Esophagus (tissue), 2 donors: ENCODE results near the gene PIP4K2C. TPM values are rescaled to one million over a fixed set of nuclear protein-coding genes. Genes with fewer than 3 reads are reported as not detected.

Experiments
- H3K27ac ChIP-seq, 2 donors: one replicate each; pipeline ENCODE4 v1.5.1; 2013; ENCODE audit warnings: low read depth in 2 of 2, mild to moderate bottlenecking in 2 of 2, inconsistent platforms in 1 of 2, low read length in 1 of 2, moderate library complexity in 1 of 2
- H3K27me3 ChIP-seq, 2 donors: one replicate each; pipeline ENCODE4 v1.6.1; 2013; ENCODE audit warnings: low read length in 2 of 2, control low read depth in 1 of 2, mild to moderate bottlenecking in 1 of 2; ENCODE audit not compliant: insufficient read depth in 2 of 2, control insufficient read depth in 1 of 2
- H3K36me3 ChIP-seq, 2 donors: one replicate each; pipeline ENCODE4 v1.6.1; 2013; ENCODE audit warnings: low read length in 1 of 2; ENCODE audit not compliant: control insufficient read depth in 2 of 2, insufficient read depth in 2 of 2
- H3K4me1 ChIP-seq, 2 donors: one replicate each; pipeline ENCODE4 v1.6.1; 2013; ENCODE audit warnings: low read length in 1 of 2; ENCODE audit not compliant: control insufficient read depth in 2 of 2, insufficient read depth in 2 of 2
- H3K4me3 ChIP-seq, 2 donors: one replicate each; pipeline ENCODE4 v1.5.1; 2013; ENCODE audit warnings: low read length in 2 of 2, mild to moderate bottlenecking in 2 of 2, low read depth in 1 of 2, moderate library complexity in 1 of 2
- H3K9me3 ChIP-seq, 2 donors: one replicate each; pipeline ENCODE4 v1.6.1; 2013; ENCODE audit warnings: mild to moderate bottlenecking in 2 of 2, low read depth in 1 of 2, low read length in 1 of 2, moderate library complexity in 1 of 2; ENCODE audit not compliant: control insufficient read depth in 2 of 2, insufficient read depth in 1 of 2
- WGBS, 2 donors: extraction: QIAGEN DNeasy Blood & Tissue Kit; methylation state at CpG; one replicate each; pipeline ENCODE4 v1.1.7; 2013; 5-methylcytosine and 5-hydroxymethylcytosine counted together
- polyA plus RNA-seq, 2 donors: library from polyadenylated mRNA; stranded (reverse); fragments of 200-250 nt; gene quantifications; one replicate each; pipeline ENCODE4 v1.2.3, GENCODE V29; 2013
- donor health status: healthy with polysubstance abuse.
- donor health status: Bipolar disorder and iron deficiency.

PIP4K2C gene
- polyA plus RNA-seq, 2 donors, result 9.4 to 20.3 TPM

- H3K4me1 ChIP-seq, result peaks cover 2 to 9% of the 10 kb centered on the region in 2 donors
- no peak overlapping the region for H3K27ac ChIP-seq
- H3K36me3 ChIP-seq, result no peaks in the 10 kb centered on the region
- 77 to 81% methylated on average over 8 of the region's 8 CpGs for WGBS, 2 donors
- H3K27me3 ChIP-seq, result peaks cover 0 to 10% of the 10 kb centered on the region in 2 donors
- H3K9me3 ChIP-seq, result peaks cover 0 to 7% of the 10 kb centered on the region in 2 donors
- no peak overlapping the region for H3K4me3 ChIP-seq
Observed at GRCh38 chr12:57624441-57625220, 33.6 kb downstream of the PIP4K2C start.

DNA sequence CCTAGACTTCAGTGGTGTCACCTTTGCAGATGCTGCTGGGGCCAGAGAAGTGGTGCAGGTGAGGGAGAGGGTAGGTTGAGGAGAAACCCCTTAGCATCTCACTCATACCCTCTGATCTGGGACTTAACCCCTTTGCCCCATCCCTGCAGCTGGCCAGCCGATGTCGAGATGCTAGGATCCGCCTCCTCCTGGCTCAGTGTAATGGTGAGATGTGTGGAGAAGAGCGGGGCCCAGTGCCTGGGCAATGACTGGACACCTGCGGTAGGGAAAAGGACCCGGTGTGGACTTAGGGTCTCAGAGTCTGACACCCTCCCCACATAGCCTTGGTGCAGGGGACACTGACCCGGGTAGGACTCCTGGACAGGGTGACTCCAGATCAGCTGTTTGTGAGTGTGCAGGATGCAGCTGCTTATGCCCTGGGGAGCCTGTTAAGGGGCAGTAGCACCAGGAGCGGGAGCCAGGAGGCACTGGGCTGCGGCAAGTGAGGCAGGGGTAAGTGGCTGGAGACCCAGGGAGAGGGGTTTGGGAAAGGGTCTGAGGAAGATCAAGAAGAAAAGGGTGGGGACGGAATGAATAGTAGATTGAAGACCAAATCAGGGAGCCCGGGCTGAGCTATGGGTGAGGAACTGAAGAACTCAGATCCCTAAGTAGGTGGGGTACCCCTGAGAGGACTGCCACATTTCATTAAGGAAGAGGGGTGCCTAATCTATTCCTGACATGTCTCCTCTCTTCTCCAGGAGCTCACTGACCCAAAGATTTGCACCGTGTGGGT, 34.5 kb downstream of the PIP4K2C start:
- H3K36me3 ChIP-seq, result no peaks in the 10 kb centered on the region
- H3K9me3 ChIP-seq, result peaks cover 0 to 7% of the 10 kb centered on the region in 2 donors
- H3K27me3 ChIP-seq, result peaks cover 0 to 6% of the 10 kb centered on the region in 2 donors
- H3K4me1 ChIP-seq, result peaks cover 2 to 9% of the 10 kb centered on the region in 2 donors
- H3K27ac ChIP-seq, result no peak overlapping the region
- no peak overlapping the region for H3K4me3 ChIP-seq
- 78 to 81% methylated on average over 12 of the region's 12 CpGs for WGBS, 2 donors

DNA sequence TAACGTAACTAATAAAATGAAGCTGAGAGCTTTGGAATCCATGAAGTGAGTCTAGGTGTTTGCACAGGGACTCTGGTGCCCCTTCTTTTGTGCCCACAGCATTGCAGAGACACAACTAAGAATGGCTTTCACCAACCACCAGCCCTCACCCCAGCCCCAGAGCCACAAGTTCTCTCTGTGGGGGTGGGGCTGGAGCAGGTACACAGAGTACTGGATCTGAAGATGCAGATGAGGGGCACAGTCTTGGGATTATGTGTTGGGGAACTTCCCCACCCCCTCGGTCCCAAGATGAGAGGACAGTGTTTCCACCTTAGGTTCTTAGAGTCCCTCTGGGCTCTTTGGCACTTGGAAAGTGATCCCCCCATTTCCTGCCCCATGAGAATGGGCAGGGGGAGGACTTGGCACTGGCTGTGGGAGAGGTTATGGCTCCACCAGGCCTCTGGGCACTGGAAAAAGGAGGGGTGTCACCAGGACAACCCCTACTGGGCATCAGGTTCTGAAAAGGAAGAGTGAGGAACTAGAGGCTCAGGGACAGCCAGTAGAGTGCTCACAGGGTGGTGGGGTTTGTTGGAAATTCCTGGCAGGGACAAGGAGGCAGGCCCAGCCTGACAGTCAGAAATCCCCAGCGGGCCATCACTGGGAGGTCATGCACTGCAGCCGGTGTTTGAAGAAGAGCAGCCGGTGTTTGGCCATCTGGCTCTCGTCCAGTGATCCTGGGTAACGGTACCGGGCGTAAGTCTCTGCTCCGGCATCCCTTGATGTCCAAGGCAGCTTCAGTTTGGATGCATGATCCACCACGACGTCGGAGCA, 35.3 kb downstream of the PIP4K2C start:
- Histone ChIP-seq H3K36me3 (no peaks in the 10 kb centered on the region), H3K4me3 (no peak overlapping the region), H3K27me3 (peaks cover 0 to 6% of the 10 kb centered on the region in 2 donors), H3K27ac (no peak overlapping the region), H3K4me1 (peaks cover 0 to 6% of the 10 kb centered on the region in 2 donors), H3K9me3 (peaks cover 0 to 5% of the 10 kb centered on the region in 2 donors)
- WGBS, 2 donors, result 35 to 45% methylated on average over 13 of the region's 13 CpGs

DNA sequence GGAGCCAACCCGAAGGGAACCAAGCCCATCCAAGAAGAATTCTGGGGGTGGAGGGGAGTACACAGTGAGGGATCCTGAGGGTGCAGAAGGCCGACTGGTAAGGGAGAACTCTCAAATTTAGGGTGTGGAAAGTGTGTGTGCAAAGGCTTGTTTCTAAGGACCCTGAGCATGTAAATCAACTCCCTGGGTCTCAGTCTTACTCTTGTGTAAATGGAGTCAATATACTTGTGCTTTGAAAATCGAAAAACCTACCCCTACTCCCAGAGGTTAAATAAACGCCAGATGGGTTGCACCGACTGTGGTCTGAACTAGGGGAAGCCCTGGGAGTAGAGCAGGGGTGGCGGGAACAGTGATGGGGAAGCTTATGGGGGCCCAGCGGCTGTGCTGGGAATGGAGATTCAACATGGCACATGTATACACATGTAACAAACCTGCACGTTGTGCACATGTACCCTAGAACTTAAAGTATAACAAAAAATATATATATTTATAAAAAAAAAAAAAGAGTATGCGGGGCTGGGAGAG, 36.0 kb downstream of the PIP4K2C start:
- Histone ChIP-seq H3K9me3 (peaks cover 0 to 5% of the 10 kb centered on the region in 2 donors), H3K27me3 (peaks cover 0 to 5% of the 10 kb centered on the region in 2 donors), H3K4me1 (peaks cover 0 to 2% of the 10 kb centered on the region in 2 donors), H3K27ac (no peak overlapping the region), H3K36me3 (no peaks in the 10 kb centered on the region), H3K4me3 (no peak overlapping the region)
- 22 to 29% methylated on average over 9 of the region's 9 CpGs for whole genome bisulfite sequencing, 2 donors

- 23 to 24% methylated on average over 53 to 67 of the region's 67 CpGs for WGBS, 2 donors
- peaks cover 0 to 2% of the 10 kb centered on the region in 2 donors for H3K4me1 ChIP-seq
- H3K27ac ChIP-seq, result no peak overlapping the region
- H3K27me3 ChIP-seq, result peaks cover 0 to 7% of the 10 kb centered on the region in 2 donors
- no peak overlapping the region for H3K4me3 ChIP-seq
- H3K9me3 ChIP-seq, result peaks cover 0 to 5% of the 10 kb centered on the region in 2 donors
- no peaks in the 10 kb centered on the region for H3K36me3 ChIP-seq
Observed at GRCh38 chr12:57627501-57628279, 36.7 kb downstream of the PIP4K2C start.

DNA sequence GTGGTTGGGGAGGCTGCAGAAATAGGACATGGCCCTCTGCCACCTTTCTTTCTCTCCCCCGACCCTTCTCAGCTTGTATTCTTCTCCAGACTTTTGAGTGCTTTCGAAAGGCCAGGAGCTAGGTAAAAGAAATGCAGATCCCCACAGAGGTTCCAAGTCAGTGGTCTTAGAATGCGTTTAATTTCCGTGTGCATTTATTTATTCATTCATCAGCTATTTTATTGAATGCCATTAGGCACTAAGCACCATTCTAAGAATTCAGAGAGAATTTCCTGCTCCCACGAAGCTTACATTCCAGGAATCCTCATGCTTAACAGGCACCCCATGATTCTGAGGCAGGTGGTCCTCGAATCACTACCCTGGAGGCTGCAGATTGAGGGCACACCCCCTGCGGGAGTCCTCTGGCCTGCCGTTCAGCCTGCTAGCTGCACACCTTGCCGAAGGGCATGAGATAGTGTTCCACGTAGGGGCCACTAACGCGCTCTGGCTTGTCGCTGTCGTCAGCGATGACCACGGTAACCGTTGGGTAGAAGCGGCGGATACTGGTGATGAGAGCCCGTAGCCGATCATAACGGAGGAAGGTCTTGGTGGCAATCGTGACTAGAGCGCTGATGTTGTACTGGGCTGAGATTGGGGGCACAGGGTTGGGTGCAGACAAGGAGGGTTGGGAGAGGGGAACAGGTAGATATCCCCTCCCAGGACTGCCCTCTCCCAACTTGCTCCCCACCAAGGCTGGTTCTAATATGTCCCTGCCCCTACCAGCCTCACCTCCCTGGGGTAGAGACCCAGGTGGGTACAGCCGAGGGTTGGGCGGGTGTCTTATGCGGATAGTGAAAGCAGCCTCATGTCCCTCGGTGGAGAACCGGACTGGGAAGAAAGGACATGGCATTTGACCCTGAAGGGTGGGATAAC, 37.5 kb downstream of the PIP4K2C start:
- Histone ChIP-seq H3K4me1 (peaks cover 0 to 3% of the 10 kb centered on the region in 2 donors), H3K27me3 (peaks cover 0 to 7% of the 10 kb centered on the region in 2 donors), H3K27ac (no peak overlapping the region), H3K36me3 (no peaks in the 10 kb centered on the region), H3K9me3 (peaks cover 0 to 5% of the 10 kb centered on the region in 2 donors), H3K4me3 (no peak overlapping the region)
- 66 to 70% methylated on average over 29 of the region's 29 CpGs for WGBS, 2 donors

- WGBS, 2 donors, result 79 to 82% methylated on average over 5 of the region's 5 CpGs
- H3K9me3 ChIP-seq, result peaks cover 0 to 3% of the 10 kb centered on the region in 2 donors
- peaks cover 0 to 7% of the 10 kb centered on the region in 2 donors for H3K27me3 ChIP-seq
- no peak overlapping the region for H3K4me3 ChIP-seq
- H3K27ac ChIP-seq, result no peak overlapping the region
- peaks cover 0 to 3% of the 10 kb centered on the region in 2 donors for H3K4me1 ChIP-seq
- H3K36me3 ChIP-seq, result no peaks in the 10 kb centered on the region
Observed at GRCh38 chr12:57629897-57630471, 39.0 kb downstream of the PIP4K2C start.
